ENCODE data around the gene UBXN6. TPM values are rescaled to one million over a fixed set of nuclear protein-coding genes. Genes with fewer than 3 reads are reported as not detected.
A peak's percentile ranks its signal among the peaks of the same experiment; 100 is the strongest.

UBXN6 gene
- total RNA-seq, 4 donors from 2014 or later: 72.2 to 314 (median 132) TPM

DNA sequence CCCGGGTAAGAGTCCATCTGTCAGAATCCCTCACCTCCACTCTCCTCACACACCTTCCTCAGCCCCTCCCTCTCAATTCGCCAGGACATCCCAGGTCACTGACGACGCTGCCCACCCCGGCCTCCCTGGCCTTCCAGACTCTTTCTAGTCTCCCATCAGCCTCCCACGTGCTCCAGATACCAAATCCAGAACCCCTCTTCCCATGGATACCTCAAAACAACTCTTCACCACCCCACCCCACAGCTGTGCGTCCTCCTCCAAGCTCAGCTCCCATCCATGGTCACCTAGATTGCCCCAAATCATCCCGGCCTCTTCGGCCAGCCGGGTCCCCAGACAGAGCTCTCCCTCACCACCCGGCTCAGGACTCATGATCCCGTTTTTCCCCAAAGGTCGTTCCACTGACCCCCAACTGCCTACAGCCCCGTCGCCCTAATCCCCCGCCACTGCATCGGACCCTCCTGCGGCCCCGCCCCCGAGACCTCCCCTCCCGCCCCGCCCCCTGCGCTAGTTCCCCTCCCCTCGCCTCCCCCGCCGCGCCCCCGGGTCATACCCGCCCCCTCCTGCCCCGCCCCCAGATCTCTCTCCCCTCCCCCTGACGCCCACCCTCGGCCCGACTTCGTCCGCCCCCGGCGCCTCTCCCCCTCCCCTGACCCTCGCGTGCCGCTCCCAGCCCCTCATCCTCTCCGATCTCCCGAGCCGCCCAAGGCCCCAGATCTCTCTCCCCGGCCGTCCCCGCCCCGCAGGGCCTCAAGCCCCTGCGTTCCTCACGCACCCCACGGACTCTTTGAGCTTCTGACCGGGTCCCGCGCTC lies 546 bp downstream of the UBXN6 start:
- Histone ChIP-seq H3K9me3 (no peaks in the 10 kb centered on the region), H3K27me3 (no peaks in the 10 kb centered on the region), H3K4me1 (peaks cover 15 to 29% (median 22%) of the 10 kb centered on the region in 4 donors), H3K36me3 (peaks cover 0 to 16% (median 8%) of the 10 kb centered on the region in 4 donors), H3K27ac (peak overlapping the region; percentile 86 to 96 (median 93)), H3K4me3 (peak overlapping the region; percentile 74 to 95 (median 86))
- intact Hi-C loops (cut with DNase I; ENCODE audit: low total_unique reads): no loop called here
- WGBS, 2 donors (ENCODE audit: low coverage in 1 of 2): 0 to 2% methylated on average over 3 to 41 of the region's 53 CpGs
- in situ Hi-C loops (cut with MboI; ENCODE audit: low pct_ligation_motif_present in 1 of 4, low pct_unique_long_range_greater_than_20kb in 1 of 4, low sequenced_read_pairs in 3 of 4): no loop called here
- peak; percentile 47 for DNase-seq
- TF ChIP-seq POLR2AphosphoS5 (IDR thresholded peaks at IDR 0.05): no peak
- TF ChIP-seq, protein P1, sequence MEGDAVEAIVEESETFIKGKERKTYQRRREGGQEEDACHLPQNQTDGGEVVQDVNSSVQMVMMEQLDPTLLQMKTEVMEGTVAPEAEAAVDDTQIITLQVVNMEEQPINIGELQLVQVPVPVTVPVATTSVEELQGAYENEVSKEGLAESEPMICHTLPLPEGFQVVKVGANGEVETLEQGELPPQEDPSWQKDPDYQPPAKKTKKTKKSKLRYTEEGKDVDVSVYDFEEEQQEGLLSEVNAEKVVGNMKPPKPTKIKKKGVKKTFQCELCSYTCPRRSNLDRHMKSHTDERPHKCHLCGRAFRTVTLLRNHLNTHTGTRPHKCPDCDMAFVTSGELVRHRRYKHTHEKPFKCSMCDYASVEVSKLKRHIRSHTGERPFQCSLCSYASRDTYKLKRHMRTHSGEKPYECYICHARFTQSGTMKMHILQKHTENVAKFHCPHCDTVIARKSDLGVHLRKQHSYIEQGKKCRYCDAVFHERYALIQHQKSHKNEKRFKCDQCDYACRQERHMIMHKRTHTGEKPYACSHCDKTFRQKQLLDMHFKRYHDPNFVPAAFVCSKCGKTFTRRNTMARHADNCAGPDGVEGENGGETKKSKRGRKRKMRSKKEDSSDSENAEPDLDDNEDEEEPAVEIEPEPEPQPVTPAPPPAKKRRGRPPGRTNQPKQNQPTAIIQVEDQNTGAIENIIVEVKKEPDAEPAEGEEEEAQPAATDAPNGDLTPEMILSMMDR (IDR thresholded peaks at IDR 0.05): no peak
- no peak for TF ChIP-seq POLR2A (IDR thresholded peaks at IDR 0.05)

DNA sequence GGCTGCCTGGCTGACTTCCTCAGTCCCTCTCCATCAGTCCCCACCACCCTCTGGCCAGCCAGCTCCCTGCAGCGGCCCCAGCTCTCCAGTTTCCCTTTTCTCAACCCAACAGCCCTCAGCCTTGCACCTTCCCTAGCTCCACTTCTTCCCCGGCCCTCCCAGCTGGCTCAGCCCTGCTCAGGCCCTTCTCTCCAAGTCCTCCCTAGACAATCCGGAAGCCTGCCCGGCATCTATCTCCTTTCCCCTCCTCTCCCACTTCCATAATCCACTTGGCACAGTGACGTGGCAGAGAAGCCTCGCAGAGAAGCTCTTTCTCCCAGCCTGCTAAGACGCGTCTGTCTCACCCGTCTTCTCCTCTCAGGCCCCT lies 1.1 kb downstream of the UBXN6 start:
- 9 to 17% methylated on average over 5 to 9 of the region's 9 CpGs for WGBS, 2 donors (ENCODE audit: low coverage in 1 of 2)
- Histone ChIP-seq H3K9me3 (no peaks in the 10 kb centered on the region), H3K36me3 (peaks cover 0 to 22% (median 8%) of the 10 kb centered on the region in 4 donors), H3K27ac (peak overlapping the region; percentile 86 to 96 (median 93)), H3K27me3 (no peaks in the 10 kb centered on the region), H3K4me3 (peak overlapping the region; percentile 74 to 95 (median 86)), H3K4me1 (peaks cover 15 to 29% (median 22%) of the 10 kb centered on the region in 4 donors)
- intact Hi-C loops (cut with DNase I; ENCODE audit: low total_unique reads) (no loop called here), in situ Hi-C loops (cut with MboI; ENCODE audit: low pct_ligation_motif_present in 1 of 4, low pct_unique_long_range_greater_than_20kb in 1 of 4, low sequenced_read_pairs in 3 of 4) (no loop called here)
- peak; percentile 36 for DNase-seq
- TF ChIP-seq, protein P1 (IDR thresholded peaks at IDR 0.05): no peak
- TF ChIP-seq POLR2AphosphoS5 (IDR thresholded peaks at IDR 0.05) (no peak), POLR2A (IDR thresholded peaks at IDR 0.05) (no peak), EP300 (IDR thresholded peaks at IDR 0.05; ENCODE audit: low read depth) (no peak)

DNA sequence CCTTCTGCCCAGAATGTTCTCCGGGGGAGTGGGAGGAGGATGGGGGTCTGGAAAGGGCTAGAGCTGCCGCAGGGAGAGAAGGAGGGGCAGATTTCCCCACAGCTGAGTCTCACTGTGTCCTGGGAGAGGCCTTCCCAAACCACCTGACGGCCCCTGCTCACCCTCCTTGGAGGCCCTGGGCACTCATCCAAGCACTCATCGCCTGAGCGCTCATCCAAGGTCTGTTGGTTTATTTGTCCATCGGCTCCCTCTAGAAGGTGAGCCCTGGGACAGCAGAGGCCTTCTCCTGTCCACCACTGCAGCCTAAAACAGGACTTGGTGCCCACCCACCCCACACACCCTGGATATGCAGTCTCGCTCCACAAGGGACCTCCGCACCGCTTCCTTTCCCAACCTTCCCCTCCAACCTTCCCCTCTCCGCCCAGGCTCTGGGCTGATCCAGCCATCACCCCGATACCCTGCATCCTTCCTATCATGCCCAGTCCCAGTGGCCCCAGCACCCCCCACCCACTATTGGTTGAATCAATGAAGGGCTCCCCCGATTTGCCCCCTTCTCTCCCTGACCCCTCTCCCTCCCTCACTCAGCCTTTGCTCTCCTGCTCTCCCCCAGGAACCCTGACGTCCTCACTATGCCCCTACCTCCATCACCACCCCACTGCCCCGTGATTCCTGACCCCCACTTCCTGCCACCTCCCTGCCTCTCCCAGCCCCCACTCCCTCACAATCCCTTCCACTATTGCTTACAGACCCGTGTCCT lies 1.7 kb downstream of the UBXN6 start:
- peak; percentile 48 for DNase-seq
- peaks cover 15 to 29% (median 22%) of the 10 kb centered on the region in 4 donors for H3K4me1 ChIP-seq
- peak overlapping the region in 1 of 4 donors; percentile 95 for H3K4me3 ChIP-seq
- H3K9me3 ChIP-seq: no peaks in the 10 kb centered on the region
- TF ChIP-seq EP300 (IDR thresholded peaks at IDR 0.05; ENCODE audit: low read depth) (no peak), POLR2A (IDR thresholded peaks at IDR 0.05) (no peak), POLR2AphosphoS5 (IDR thresholded peaks at IDR 0.05) (no peak)
- TF ChIP-seq, protein P1 (IDR thresholded peaks at IDR 0.05): no peak
- in situ Hi-C loops (cut with MboI; ENCODE audit: low pct_ligation_motif_present in 1 of 4, low pct_unique_long_range_greater_than_20kb in 1 of 4, low sequenced_read_pairs in 3 of 4): no loop called here
- H3K27me3 ChIP-seq: no peaks in the 10 kb centered on the region
- WGBS, 2 donors (ENCODE audit: low coverage in 1 of 2): 55 to 61% methylated on average over 6 to 13 of the region's 15 CpGs
- H3K27ac ChIP-seq: peak overlapping the region; percentile 86 to 96 (median 93)
- H3K36me3 ChIP-seq: peaks cover 0 to 27% (median 8%) of the 10 kb centered on the region in 4 donors
- intact Hi-C loops (cut with DNase I; ENCODE audit: low total_unique reads): no loop called here
